Measurements from ENCODE around the gene LRRC43.
"Not testable (repeated sequence)": the region's sequence is repeated elsewhere in the genome, so short reads cannot be mapped to it uniquely, and the experiment has no call there.

Gene LRRC43

DNA sequence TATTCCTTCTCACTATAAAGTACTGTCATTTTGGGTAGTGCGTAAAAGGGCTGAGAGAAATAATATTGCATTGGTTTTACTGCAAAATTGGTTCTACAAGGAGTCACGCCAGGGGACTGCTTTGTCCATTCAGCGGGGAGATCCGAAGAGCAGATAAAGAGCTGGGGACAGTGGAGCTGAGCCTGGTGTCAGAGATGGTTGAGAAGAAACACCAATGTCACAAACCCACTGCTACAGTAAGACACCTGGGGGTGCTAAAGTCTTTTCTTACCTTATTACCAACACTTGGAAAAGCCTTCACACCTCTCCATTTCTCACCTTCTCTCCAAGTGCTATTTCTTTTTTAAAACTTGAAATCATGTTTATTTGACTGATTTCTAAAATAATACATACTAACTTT, 23.0 kb upstream of the LRRC43 start:
- no peak for DNase-seq

DNA sequence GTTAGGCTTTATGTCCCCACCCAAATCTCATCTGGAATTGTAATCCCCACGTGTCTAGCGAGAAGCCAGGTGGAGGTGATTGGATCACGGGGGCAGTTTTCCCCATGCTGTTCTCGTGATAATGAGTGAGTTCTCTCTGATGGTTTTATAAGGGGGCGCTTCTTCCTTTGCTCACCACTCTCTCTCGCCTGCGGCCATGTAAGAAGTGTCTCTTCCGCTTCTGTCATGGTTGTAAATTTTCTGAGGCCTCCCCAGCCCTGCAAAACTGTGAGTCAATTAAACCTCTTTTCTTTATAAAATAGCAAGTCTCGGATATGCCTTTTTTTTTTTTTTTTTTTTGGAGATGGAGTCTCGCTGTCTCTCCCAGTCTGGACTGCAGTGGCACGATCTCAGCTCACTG, 22.2 kb upstream of the LRRC43 start:
- no peak for DNase-seq

DNA sequence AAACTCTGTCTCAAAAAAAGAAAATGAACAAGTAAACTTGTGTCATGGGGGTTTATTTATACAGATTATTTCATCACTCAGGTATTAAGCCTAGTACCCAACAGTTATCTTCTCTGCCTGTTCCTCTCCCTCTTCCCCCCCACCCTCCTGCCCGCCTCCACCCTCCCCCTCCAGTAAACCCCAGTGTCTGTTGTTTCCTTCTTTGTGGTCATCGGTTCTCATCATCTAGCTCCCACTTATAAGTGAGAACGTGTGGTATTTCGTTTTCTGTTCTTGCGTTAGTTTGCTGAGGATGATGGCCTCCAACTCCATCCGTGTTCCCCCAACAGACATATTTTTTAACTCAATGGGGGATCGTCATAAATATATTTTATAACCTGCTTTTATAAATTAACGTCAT, 21.2 kb upstream of the LRRC43 start:
- DNase-seq = peak; percentile 53

DNA sequence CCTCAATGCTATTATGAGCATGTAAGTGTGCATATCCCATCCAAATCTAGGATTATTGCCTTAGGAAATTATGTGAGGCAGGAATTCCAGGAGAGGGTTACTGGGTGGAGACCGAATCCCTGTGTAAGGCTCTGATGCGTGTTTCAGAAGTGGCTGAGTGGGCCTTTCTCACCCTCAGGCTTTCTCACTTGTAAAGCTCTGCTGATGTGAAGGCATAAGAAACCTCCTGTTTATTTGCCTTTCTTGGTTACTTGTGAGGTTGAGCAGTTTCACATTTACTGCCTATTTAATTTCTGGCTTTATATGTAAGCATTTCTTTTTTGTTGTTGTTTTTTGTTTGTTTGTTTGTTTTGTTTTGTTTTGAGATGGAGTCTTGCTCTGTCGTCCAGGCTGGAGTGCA, 19.9 kb upstream of the LRRC43 start:
- DNase-seq = no peak

DNA sequence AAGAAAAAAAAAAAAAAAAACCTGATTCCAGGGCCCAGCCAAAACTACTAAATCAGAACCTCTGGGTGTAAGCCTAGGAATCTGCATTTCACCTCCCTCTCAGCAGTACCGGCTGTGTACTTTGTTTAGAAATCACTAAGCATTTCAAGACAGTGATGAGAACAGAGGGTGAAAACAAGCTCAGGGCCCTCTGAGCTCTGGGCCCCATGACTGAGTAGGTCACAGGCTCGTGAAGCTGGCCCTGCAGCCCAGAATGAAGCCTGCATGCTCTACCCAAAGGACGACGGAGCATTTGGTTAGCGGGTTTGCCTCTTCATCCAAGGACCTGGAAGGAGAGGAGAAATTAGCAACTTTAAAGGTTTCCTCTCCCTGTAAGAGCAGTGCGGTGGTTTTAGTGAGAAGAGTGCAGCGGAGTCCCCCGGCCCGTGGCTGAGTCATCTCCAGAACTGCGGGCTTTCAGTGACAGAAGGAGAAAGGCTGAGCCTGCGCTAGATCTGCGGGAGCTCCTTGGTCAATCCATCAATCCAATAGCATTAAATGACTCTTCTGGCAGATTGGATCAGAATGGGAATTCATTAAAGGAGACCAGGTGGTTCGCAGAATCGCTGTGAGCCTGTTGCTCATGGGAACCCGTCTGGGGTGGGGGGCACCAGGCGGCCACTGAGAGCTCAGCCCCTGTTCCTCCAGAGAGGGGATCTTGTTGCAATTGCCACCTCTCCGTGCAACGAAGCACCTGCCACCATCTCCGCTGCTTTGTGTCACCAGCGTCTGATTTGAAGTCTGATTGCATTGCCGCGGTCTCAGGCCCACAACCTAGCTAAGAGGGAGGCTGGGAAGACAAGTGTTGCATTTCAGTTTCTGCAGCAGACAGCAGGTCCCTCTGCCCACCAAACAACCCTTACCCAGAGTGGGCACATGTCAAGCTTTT, 16.2 kb upstream of the LRRC43 start:
- peak; percentile 32 for DNase-seq

DNA sequence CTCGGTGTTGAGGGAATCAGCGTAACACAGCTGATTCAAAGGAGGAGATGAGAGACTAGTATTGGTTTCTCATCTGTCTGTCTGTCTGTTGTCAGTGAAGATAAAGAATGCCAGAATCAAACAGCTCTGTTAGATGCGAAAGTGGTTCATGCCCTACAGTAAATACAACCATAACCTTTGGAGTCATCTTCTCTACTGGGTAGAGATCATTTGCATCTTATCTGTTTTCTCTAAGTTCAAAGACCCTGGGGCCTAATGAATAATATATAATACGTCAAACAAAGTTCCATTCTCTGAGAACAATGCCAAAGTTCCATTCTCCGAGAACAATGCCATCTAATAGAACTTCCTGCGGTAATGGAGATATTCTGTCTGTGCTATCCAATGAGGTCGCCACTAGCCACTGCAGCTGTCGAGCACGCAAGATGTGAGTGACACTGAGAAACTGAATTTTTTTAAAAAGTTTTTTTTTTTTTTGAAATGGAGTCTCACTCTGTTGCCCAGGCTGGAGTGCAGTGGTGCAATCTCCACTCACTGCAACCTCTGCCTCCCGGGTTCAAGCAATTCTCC, 15.5 kb upstream of the LRRC43 start:
- no peak for DNase-seq

DNA sequence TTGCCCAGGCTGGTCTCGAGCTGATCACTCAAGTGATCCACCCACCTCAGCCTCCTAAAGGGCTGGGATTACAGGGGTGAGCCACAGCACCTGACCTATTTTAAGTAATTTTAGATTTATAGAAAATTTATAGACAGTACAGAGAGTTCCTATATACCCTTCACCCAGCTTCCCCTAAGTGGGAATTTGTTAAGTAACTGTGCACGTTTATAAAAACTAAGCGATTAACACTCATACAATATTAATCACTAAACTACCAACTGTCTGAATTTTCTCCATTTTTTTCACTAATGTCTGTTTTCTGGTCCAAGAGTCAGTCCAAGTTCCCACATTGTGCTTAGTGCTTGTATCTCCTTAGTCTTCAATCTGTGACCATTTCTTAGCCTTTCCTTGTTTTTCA, 14.4 kb upstream of the LRRC43 start:
- no peak for DNase-seq

DNA sequence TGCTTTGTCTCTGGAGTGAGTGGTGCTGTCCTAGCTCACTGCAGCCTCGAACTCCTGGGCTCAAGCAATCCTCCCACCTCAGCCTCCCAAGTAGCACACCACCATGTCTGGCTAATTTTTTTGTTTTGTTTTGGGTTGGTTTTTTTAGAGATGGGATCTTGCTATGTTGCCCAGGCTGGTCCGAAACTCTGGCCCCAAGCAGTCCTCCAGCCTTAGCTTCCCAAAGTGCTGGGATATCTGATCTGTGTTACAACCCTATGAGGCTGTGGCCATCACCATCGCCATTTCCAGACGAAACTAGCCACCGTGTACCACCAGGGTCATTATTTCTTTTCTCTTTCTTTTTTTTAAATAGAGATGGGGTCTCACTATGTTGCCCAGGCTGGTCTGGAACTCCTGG, 11.5 kb upstream of the LRRC43 start:
- DNase-seq = no peak

DNA sequence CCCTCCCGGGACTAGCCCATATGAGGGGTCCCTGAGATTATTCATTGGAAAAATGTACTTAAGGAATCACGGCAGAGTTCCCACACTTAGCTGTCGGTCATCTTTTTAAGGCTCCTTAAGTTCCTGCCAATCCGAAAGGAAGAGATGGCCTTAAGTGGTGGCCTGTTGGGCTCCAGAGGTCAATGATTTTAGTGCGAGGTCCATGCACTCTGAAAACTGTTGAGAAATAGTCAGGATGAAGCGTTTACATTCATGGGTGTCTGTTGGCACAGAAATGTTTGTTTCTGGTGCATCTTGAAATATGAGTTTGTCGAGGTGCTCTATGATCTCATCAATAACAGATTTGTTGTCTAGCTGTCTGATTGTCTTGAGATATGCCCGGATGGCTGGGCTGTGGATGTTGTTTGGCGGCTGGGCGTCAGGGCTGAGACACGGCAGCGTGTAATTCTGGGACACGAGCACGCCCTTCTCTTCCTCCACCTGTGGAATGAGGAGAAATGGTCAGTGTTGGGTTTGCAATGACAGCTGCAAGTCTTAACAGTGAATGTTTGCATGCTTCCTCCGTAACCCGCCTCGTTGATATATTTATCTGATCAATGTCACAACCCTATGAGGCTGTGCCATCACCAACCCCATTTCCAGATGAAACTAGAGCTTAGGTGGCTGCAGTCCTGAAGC, 10.5 kb upstream of the LRRC43 start:
- DNase-seq = no peak

DNA sequence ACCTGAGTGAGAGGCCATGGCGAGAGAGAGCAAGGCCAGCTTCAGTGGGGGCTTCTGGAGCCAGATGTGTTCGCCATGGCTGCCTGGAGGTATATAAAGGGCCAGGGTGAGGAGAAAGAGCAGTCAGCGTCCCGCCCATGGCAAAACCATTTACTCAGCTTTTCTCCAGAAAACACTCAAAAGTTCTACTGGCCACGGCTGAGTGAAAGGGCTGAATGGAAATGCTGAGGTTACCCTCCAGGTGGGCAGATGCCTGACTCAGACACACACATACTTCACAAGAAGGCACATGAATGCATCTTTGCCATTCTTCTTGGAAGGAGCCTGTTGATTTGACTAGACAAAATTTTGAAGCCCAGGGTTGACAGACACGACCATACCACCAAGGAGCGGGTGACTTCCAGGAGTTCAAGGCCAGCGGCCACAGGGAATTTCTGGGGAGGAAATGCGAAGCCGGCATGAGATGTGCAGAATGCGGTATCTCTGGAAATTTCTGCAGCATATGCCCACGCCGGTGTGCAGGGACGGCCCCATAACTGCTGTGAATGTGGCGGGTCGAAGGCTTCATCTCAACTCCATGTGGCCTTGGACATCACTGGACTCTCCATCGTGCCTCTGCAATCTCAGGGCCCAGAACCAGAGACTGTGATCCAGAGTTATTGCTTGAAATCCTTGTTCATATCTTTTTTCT, 8.6 kb upstream of the LRRC43 start, which contains the start of gene IL31:
Gene IL31, minus strand, starts transcription at position 67 of the 691 bp plus-strand sequence. Its CDS starts 49 bp downstream, at position 18.
- no peak for DNase-seq

DNA sequence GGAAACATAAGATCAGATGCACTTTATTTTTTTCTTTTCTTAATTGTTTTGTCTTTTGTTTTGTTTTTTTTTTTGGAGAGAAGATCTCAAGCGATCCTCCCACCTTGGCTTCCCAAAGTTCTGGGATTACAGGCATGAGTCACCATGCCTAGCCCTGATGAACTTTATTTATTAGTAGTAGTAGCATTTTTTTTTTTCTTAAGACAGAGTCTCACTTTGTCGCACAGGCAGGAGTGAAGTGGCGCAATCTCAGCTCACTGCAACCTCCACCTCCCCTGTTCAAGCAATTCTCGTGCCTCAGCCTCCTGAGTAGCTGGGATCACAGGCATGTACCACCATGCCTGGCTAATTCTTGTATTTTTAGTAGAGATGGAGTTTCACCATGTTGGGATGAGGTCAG, 6.5 kb upstream of the LRRC43 start:
- not testable (repeated sequence) for DNase-seq

DNA sequence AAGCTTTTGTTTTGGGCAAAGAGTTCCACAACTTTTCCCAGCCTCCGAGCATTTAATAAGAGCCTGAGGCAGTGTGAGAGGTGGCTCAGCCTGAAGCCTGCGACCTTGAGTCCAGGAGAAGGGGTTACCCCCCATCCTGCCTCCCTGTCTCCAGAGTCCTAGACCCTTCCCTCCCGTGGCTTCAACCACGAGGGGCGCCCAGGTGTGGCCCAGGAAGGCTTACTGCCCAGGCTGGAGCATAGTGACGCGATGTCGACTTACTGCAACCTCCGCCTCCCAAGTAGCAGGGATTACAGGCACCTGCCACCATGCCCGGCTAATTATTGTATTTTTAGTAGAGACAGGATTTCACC, 641 bp downstream of the LRRC43 start:
- no peak for DNase-seq

DNA sequence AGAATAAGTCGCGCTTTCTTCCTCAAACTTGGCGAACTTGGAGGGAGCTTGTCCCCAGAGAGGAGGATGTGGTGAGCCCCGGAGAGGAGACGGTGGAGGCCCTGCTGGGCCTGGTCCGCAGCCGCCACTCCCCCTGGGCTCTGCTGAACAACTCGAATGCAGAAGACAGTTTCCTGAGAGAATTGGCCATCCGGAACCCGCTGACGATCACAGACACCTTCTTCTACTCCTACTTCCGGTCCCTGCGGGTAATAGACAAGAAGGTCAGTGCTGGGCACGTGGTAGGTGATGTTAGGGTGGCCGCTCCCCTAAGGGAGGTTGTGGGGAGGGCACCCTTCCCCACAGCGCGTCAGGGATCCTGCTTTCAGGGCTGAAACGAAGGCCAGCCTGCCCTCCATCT, 1.6 kb downstream of the LRRC43 start:
- no peak for DNase-seq

DNA sequence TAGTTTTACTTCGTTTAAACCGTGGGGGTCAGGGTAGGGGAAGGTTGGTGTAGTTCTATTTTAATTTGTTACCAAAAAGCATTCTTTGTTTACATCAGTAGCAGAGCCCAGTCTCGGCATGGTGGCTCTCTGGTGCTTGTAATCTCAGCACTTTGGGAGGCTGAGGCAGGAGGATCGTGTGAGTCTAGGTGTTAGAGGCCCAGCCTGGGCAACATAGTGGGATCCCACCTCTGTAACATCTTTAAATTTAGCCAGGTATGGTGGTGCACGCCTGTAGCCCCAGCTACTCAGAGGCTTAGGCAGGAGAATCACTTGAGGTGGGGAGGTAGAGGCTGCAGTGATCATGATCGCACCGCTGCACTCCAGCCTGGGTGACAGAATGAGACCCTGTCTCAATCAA, 2.2 kb downstream of the LRRC43 start:
- DNase-seq = no peak

DNA sequence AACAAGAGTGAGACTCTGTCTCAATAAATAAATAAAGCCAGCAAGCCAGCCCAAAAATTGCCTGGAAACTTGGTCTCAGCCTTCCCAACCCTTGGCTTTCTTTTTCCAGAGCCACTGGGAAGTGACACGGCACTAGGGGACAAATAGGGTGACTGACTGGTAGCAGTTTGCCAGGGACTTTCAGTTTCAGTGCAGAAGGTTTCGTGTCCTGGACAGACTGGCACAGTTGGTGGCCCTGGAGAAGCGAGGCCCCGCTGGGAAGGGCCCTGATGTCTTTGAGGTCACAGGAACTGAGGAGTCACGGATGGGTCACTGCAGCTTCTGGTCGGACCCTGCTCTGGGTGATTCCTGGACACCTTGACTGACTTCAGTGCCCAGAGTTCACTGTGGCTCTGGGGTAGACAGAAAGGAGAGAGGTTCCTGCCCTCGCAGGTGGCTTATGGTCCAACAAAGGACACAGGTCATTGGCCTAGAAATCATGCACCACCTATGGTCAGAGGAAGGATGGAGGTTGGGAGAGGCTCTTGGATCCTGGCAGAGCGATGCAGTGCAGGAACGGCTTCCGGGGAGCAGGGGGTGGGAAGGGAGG, 2.7 kb downstream of the LRRC43 start:
- DNase-seq = no peak

DNA sequence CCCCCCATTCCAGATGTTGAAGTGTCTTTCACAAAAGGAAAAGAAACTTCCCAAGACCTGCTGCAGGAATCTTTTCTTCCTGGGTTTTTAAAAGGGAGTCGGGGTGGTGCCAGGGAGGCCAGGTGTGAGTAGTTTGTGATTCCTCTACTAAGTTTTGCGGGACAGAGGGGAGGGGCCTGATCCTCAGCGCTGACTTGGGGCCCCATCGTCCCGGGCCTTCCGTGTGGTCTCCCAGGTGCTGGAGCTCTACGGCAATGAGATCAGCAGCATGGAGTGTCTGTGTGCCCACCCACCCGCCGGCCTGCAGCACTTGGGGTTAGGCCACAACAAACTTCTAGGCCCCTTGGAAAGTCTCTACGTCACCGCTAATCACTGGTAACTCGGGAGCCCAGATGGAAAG, 4.5 kb downstream of the LRRC43 start:
- no peak for DNase-seq

DNA sequence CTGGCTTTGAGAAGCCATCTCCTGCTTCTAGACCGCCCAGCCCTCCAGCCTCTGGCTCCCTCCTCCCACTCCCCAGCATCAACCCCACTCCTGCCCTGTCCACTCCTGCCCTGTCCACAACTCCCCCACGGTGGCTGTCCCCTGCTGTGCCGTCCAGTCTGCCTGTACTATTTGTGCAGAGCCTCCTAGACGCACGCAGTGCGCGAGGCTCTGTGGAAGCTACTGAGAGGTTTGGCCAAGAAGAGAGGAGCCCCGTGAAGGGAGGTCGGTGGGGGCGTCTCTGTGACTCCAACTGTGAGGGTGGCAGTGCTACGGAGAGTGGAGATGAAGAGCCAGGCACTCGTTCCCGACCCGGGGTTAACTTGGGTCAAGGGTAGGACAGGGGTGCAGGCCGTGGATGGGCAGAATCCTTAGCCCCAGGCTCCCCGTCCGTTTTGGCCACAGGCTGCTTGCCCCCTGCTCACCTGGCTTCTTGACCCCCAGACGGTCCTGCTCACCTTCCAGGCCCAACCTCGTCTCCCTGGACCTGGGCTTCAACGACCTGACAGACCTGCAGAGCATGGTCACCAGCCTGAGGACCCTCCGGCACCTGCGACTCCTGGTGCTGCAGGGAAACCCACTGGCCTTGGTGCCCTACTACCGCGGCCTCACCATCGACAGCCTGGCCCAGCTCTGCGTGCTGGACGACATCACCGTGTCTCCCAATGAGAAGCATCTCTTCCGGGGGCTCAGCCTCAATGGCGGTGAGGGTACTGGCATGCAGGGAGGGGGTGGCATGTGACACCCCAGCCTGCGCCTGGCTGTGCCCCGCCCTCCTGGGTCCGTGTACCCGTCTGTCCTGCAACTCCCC, 6.9 kb downstream of the LRRC43 start:
- no peak for DNase-seq

DNA sequence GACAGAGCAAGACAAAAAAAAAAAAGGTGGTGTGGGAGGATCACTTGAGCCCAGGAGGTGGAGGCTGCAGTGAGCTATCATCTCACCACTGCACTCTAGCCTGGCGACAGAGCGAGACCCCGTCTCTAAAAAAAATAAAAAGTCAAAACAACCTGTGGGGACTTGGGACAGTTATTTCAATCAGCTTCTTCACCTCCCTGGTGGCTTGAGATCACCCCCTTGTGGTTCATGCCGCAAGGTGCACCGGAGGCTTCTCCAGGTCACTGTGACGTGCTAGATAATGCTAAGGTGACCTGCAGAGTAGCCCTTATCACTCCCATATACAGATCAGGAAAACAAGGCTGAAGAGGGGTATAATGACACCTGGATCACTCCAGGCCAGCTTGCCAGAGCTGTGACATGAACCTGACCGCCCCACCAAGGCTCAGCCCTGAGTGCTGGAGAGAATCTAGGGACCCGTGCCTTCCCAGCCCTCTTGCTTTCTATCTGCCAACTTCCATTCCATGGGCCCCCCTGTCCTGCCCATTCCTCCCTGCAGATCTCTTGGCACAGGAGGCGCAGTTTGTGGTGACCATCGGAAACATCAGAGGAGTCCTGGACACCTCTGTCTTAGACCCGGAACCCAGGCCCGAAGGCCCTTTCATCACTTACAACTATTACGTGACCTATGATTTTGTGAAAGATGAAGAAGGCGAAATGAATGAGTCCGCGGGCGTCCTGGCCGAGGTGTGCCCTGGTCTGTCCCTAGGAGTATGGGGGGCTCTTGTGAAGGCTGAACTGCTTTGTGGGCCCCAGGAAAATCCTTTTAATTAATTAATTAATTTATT, 8.1 kb downstream of the LRRC43 start:
- DNase-seq = peak; percentile 73

DNA sequence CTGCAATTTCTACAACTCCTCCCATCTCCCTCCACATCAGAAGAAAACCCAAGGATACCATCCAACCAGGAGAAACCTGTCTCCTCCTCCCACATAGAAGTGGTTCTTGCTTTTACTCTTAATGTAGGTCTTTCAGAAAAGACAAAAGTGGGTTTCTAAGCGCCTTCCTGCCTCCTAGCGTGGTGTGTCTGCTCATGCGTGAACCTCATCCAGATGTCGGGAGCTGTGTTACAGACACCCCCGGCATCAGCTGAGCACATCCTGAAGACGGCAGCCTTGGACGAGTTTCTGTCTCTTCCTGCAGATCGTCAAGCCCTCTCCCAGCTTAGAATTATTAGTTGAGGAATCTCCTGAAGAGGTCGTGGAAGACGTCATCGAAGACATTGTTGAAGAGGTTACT, 9.5 kb downstream of the LRRC43 start:
- DNase-seq = no peak

DNA sequence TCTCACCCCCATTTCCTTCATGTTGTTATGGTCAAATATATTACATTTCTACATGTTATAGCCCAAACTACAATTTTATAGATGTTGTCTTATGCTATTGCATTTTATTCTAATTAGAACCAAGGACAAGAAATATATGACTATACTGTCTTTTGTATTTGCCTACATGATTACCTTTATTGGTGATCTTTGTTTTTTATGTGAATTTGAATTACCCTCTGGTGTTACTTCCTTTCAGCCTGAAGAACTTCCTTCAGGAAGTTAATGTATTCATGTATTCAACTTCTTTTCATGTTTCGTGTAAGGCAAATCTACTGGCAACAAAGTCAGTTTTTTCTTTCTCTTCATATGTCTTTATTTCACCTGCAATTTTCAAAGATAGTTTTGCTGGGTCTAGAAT, 11.9 kb downstream of the LRRC43 start:
- DNase-seq = no peak

DNA sequence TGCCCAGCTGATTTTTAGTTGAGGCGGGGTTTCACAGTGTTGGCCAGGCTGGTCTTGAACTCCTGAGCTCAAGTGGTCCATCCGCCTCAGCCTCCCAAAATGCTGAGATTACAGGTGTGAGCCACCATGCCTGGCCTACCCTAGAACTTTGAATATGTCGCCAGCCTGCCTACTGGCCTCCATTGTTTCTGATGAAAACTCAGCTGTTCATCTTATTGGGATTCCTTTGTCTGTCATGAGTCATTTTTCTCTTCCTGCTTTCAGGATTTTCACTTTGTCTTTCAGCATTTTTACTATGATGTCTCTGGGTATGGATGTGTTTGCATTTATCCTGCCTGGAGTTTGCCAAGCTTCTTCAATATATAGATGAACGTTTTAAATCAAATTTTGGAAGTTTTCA, 12.5 kb downstream of the LRRC43 start:
- no peak for DNase-seq

All from CD4-positive, alpha-beta T cell treated with Interleukin-17A for 1 hour (primary cell).